ENCODE measurements around the gene AFMID. TPM values are rescaled to one million over a fixed set of nuclear protein-coding genes. Genes with fewer than 3 reads are reported as not detected.

Gene AFMID
- total and polyA plus RNA-seq, 2 of the 13 experiments (the other 11 are each of a cell fraction or from before 2014, with no cell fraction given), result 249 to 270 TPM

DNA sequence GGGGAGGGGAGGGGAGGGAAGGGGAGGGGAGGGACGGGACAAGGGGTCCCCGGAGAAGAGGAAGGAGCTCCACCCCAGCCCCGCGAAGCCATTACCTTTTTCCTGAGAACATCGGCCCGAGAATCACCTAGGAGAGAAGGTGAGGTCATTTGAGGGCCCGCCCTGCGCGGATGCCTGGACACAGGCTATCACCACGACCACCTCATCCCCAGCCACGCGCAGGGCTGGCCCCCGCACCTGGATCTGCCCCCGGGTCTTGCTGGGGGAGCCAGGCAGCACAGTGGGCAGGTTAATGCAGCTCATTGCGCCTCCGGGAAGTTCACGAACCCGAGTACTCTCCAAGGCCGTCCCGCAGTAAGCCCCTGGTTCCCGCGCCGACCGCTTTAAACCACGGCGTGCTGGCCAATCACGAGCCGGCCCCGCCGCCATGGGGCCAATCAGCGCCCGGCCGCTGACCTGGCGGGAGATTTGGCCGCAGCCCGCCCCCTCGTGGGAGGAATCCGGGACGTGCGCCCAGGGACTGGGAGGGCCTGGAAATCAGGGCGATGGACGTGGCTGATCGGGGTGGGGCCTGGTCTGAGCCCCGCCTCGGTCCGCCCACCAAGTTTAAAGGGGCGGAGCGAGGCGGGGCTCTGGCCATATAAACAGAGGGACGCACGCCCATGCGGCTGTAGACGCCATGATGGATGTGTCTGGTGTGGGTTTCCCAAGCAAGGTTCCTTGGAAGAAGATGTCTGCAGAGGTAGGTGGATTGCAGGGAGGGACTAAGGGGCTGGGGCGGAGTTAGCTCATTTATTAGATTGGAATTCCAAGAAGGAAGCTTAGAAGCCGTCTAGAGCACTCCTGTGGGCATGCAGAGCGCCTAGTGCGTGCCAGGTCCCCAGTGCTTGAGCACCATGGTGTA lies at the start of gene AFMID, which contains the start of gene TK1 (continued):
- TF ChIP-seq ZNF646 (CRISPR knock-in tag; IDR thresholded peaks at IDR 0.05) (no peak), NFYB (CRISPR knock-in tag; IDR thresholded peaks at IDR 0.05) (peak; percentile 99), ZNF740 (CRISPR knock-in tag; IDR thresholded peaks at IDR 0.05) (peak; percentile 19; the same call in 1 of the 2 replicates), XRCC5 (optimal IDR thresholded peaks at IDR 0.05; ENCODE audit: low read length) (peak; percentile 96), JUN (CRISPR knock-in tag; IDR thresholded peaks at IDR 0.05) (peak; percentile 28; the same call in 1 of the 2 replicates), ZNF770 (CRISPR knock-in tag; IDR thresholded peaks at IDR 0.05) (no peak; the same call in 1 of the 2 replicates), HCFC1 (IDR thresholded peaks at IDR 0.05; ENCODE audit: low read depth, low read length) (peak; percentile 31; the same call in 1 of the 2 replicates), PITX1 (CRISPR knock-in tag; IDR thresholded peaks at IDR 0.05) (peak; percentile 89)
- TF ChIP-seq, protein P1, sequence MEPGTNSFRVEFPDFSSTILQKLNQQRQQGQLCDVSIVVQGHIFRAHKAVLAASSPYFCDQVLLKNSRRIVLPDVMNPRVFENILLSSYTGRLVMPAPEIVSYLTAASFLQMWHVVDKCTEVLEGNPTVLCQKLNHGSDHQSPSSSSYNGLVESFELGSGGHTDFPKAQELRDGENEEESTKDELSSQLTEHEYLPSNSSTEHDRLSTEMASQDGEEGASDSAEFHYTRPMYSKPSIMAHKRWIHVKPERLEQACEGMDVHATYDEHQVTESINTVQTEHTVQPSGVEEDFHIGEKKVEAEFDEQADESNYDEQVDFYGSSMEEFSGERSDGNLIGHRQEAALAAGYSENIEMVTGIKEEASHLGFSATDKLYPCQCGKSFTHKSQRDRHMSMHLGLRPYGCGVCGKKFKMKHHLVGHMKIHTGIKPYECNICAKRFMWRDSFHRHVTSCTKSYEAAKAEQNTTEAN (CRISPR knock-in tag; conservative IDR thresholded peaks at IDR 0.05), result peak; percentile 87; the same call in 1 of the 2 replicates
- TF ChIP-seq, protein P2, sequence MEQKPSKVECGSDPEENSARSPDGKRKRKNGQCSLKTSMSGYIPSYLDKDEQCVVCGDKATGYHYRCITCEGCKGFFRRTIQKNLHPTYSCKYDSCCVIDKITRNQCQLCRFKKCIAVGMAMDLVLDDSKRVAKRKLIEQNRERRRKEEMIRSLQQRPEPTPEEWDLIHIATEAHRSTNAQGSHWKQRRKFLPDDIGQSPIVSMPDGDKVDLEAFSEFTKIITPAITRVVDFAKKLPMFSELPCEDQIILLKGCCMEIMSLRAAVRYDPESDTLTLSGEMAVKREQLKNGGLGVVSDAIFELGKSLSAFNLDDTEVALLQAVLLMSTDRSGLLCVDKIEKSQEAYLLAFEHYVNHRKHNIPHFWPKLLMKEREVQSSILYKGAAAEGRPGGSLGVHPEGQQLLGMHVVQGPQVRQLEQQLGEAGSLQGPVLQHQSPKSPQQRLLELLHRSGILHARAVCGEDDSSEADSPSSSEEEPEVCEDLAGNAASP (CRISPR knock-in tag; IDR thresholded peaks at IDR 0.05; ENCODE audit: borderline replicate concordance), result peak; percentile 91; the same call in 1 of the 2 replicates
- TF ChIP-seq, protein P3, sequence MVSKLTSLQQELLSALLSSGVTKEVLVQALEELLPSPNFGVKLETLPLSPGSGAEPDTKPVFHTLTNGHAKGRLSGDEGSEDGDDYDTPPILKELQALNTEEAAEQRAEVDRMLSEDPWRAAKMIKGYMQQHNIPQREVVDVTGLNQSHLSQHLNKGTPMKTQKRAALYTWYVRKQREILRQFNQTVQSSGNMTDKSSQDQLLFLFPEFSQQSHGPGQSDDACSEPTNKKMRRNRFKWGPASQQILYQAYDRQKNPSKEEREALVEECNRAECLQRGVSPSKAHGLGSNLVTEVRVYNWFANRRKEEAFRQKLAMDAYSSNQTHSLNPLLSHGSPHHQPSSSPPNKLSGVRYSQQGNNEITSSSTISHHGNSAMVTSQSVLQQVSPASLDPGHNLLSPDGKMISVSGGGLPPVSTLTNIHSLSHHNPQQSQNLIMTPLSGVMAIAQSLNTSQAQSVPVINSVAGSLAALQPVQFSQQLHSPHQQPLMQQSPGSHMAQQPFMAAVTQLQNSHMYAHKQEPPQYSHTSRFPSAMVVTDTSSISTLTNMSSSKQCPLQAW (CRISPR knock-in tag; IDR thresholded peaks at IDR 0.05), result peak; percentile 97
- TF ChIP-seq, protein P4, sequence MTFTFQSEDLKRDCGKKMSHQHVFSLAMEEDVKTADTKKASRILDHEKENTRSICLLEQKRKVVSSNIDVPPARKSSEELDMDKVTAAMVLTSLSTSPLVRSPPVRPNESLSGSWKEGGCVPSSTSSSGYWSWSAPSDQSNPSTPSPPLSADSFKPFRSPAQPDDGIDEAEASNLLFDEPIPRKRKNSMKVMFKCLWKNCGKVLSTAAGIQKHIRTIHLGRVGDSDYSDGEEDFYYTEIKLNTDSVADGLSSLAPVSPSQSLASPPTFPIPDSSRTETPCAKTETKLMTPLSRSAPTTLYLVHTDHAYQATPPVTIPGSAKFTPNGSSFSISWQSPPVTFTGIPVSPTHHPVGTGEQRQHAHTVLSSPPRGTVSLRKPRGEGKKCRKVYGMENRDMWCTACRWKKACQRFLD (CRISPR knock-in tag; IDR thresholded peaks at IDR 0.05; ENCODE audit: borderline replicate concordance), result no peak; the same call in 1 of the 2 replicates

Data from HepG2 (cell line).